Activated B cell treated with CpG ODN at 0.5 μM for 24 hours (primary cell): ENCODE measurements around the gene METTL21C. TPM values are rescaled to one million over a fixed set of nuclear protein-coding genes. Genes with fewer than 3 reads are reported as not detected.

Experiments used
- ATAC-seq: fragments of 200-7000 bp; cut with Tn5 transposase; one replicate; pipeline ENCODE4 v1.10.0; 2021; ENCODE audit warnings: low read depth, mild to moderate bottlenecking, moderate library complexity
- CTCF ChIA-PET: fragments of 350-600 bp; sonication (Branson Sonifier 250); formaldehyde crosslinking; loops from one replicate; lab custom pipeline; 2021; ENCODE audit warnings: antibody characterized with exemption; lab: Charles Lee
- POLR2A ChIA-PET: fragments of 350-600 bp; sonication (Branson Sonifier 250); formaldehyde crosslinking; loops from one replicate; lab custom pipeline; 2021; ENCODE audit warnings: antibody characterized with exemption; lab: Charles Lee
- DNase-seq: peaks from one replicate; pipeline ENCODE4 v3.0.0; 2022
- H3K27ac Mint-ChIP-seq: one replicate; pipeline ENCODE4 v1.8.0; 2020; ENCODE audit warnings: mixed read lengths
- H3K27me3 Mint-ChIP-seq: one replicate; pipeline ENCODE4 v1.8.0; 2021; ENCODE audit warnings: mixed read lengths
- H3K36me3 Mint-ChIP-seq: one replicate; pipeline ENCODE4 v1.8.0; 2021; ENCODE audit warnings: low read depth, mixed read lengths
- H3K4me1 Mint-ChIP-seq: one replicate; pipeline ENCODE4 v1.8.0; 2021; ENCODE audit warnings: mixed read lengths
- H3K4me3 Mint-ChIP-seq: one replicate; pipeline ENCODE4 v1.8.0; 2020; ENCODE audit warnings: mild to moderate bottlenecking, mixed read lengths
- H3K9me3 Mint-ChIP-seq: one replicate; pipeline ENCODE4 v1.8.0; 2020; ENCODE audit warnings: mixed read lengths
- CTCF ChIP-seq: fragments of 200-600 bp; IDR thresholded peaks from one replicate; pipeline ENCODE4 v1.8.0; 2022; ENCODE audit warnings: antibody characterized with exemption, mild to moderate bottlenecking
- intact Hi-C: fragments of 100-400 bp; cut with micrococcal nuclease; formaldehyde crosslinking; loops from one replicate; pipeline ENCODE4 v1.15.1; 2024
- total RNA-seq: library from RNA; stranded (reverse); gene quantifications from 2 replicates; pipeline ENCODE4 v1.2.3, GENCODE V29; 2022

Gene METTL21C
- total RNA-seq, 1 donor from 2014 or later: not detected

DNA sequence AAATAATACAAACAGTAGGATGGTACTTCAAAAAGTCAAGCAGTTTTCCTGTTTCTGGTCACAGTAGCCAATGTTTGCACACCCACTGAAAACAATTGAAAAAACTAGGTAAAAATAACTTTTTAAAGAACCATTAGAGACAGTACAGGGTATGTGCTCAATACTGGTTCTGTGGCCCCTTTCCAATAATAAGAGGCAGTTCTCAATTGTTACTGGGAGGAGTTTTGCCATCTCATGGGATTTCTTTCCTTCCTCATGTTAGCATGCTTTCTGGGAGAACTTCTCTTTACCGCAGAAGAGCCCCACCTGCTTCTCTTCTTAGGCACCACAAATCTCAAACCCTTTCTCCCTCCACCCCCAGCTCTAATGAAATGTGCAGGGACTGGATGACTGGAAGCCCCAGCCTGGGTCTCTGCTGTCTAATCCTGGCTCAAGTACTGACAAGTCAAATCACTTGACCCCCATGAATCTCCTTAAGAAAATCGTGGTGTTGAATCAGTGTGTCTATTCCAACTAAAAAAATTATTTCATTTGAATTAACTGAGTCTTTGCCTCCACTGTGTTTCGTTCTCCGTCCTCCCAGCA, 14.6 kb downstream of the METTL21C start:
- ChIA-PET POLR2A (no interaction called here), CTCF (no interaction called here)
- DNase-seq: no peak
- peaks cover 39% of the 10 kb centered on the region for H3K36me3 Mint-ChIP-seq
- H3K4me1 Mint-ChIP-seq: peaks cover 21% of the 10 kb centered on the region
- intact Hi-C loops: loop anchor here (5.0 kb wide), 1 partner anchor 167 kb away; the partner anchor contains the start of gene ERCC5
- peaks cover 5% of the 10 kb centered on the region for H3K9me3 Mint-ChIP-seq
- no peak overlapping the region for H3K4me3 Mint-ChIP-seq
- no peak for ATAC-seq
- TF ChIP-seq CTCF: no peak
- H3K27ac Mint-ChIP-seq: peak overlapping the region; percentile 62
- no peaks in the 10 kb centered on the region for H3K27me3 Mint-ChIP-seq

GRCh38 chr13:102679449-102680132, 15.3 kb downstream of the METTL21C start:
- no peaks in the 10 kb centered on the region for H3K27me3 Mint-ChIP-seq
- H3K4me1 Mint-ChIP-seq: peaks cover 21% of the 10 kb centered on the region
- ATAC-seq (no peak), DNase-seq (no peak)
- H3K4me3 Mint-ChIP-seq: no peak overlapping the region
- peaks cover 5% of the 10 kb centered on the region for H3K9me3 Mint-ChIP-seq
- intact Hi-C loops: loop anchor here (5.0 kb wide), 1 partner anchor 168 kb away; the partner anchor contains the start of gene ERCC5
- CTCF ChIA-PET: no interaction called here
- POLR2A ChIA-PET: no interaction called here
- peaks cover 45% of the 10 kb centered on the region for H3K36me3 Mint-ChIP-seq
- no peak for TF ChIP-seq CTCF
- no peak overlapping the region for H3K27ac Mint-ChIP-seq

DNA sequence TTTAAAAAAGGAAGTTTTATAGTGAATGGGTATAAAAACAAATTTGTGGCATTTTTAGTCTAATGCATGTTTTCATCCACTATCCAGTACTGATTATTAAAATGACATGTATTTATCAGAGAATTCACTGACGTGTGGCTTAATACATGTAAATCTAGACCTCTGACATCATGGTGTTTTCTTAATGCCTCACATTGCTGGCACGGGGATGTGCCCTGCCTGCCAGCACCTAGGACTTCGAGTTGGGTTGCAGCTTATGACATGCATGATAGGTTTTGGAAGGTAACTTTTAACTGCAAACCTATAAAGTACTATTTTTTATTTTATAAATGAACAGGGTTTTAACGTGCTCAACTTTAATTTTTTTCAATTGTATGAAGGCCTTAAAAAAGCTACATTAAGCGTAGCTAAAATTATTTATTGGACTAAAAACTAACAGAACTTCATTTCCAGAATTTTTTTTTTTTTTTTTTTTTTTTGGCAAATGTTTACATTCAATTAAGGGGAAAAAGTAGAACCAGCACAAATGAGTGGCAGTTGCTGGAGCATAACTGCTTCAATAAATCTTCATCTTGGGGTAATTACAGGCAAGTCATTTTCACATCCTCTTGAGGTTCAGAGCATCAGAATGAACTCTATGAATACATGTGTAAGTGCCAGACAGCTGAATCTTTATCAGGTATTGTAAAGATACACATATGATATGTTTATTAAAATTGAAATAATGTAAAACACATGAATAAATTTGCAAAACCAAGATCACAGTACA, 16.3 kb downstream of the METTL21C start:
- Mint-ChIP-seq H3K27me3 (no peaks in the 10 kb centered on the region), H3K9me3 (peaks cover 5% of the 10 kb centered on the region), H3K4me3 (no peak overlapping the region), H3K4me1 (peaks cover 21% of the 10 kb centered on the region), H3K27ac (no peak overlapping the region), H3K36me3 (peaks cover 52% of the 10 kb centered on the region)
- POLR2A ChIA-PET: interaction anchor here (0.6 to 0.8 kb wide), 2 partner anchors 96 to 167 kb away, joined by 3 read pairs; no protein-coding TSS in a partner anchor
- intact Hi-C loops: no loop called here
- no peak for TF ChIP-seq CTCF
- CTCF ChIA-PET: no interaction called here
- DNase-seq: no peak
- ATAC-seq: no peak

DNA sequence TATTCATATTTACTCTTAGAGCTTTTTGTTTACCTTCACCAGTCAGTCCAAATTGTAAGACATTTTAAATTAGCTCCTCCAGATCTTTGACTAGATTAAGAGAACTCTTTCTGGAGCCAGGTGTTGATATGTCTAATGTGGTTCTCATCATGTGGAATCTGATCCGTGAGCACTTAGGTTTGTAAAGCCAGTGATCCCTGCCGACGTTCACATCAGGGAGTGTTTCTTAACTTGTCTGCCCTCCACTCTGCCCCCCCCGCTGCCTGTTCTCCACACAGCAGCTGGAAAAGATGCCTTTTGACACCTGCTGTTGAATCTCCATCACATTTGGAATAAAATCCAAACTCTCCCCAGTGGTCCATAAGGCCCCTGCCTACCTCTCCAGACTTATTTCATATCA, 17.7 kb downstream of the METTL21C start:
- intact Hi-C loops: no loop called here
- Mint-ChIP-seq H3K9me3 (no peaks in the 10 kb centered on the region), H3K27me3 (no peaks in the 10 kb centered on the region), H3K4me3 (no peak overlapping the region), H3K36me3 (peaks cover 63% of the 10 kb centered on the region), H3K4me1 (peaks cover 13% of the 10 kb centered on the region), H3K27ac (no peak overlapping the region)
- POLR2A ChIA-PET: no interaction called here
- ATAC-seq (no peak), DNase-seq (no peak)
- CTCF ChIA-PET: no interaction called here
- TF ChIP-seq CTCF: no peak

- TF ChIP-seq CTCF: no peak
These were observed 19.7 kb downstream of the METTL21C start for GRCh38 chr13:102675115-102675514.

More at GRCh38 chr13:102675115-102675514, 19.7 kb downstream of the METTL21C start:
- Mint-ChIP-seq H3K4me1 (no peaks in the 10 kb centered on the region), H3K27ac (no peak overlapping the region), H3K4me3 (no peak overlapping the region), H3K27me3 (no peaks in the 10 kb centered on the region), H3K36me3 (peaks cover 76% of the 10 kb centered on the region), H3K9me3 (peaks cover 6% of the 10 kb centered on the region)
- ChIA-PET POLR2A (no interaction called here), CTCF (no interaction called here)
- DNase-seq (no peak), ATAC-seq (no peak)
- intact Hi-C loops: no loop called here
